HEK293T (cell line): Measurements from ENCODE around the gene CEP19.
A peak's percentile ranks its signal among the peaks of the same experiment; 100 is the strongest.

Experiments used
- ARNT ChIP-seq: fragments of 450-650 bp; IDR thresholded peaks from 2 replicates; pipeline ENCODE4 v1.6.1; 2017; ENCODE audit warnings: mild to moderate bottlenecking
- BHLHE40 ChIP-seq: fragments of 450-650 bp; IDR thresholded peaks from 2 replicates; pipeline ENCODE4 v1.6.1; 2016; ENCODE audit warnings: mild to moderate bottlenecking, moderate library complexity, borderline replicate concordance
- CTBP1 ChIP-seq: fragments of 450-650 bp; IDR thresholded peaks from 2 replicates; pipeline ENCODE4 v1.6.1; 2016; ENCODE audit warnings: borderline replicate concordance
- FOXA1 ChIP-seq: fragments of 450-650 bp; IDR thresholded peaks from 2 replicates; pipeline ENCODE4 v1.6.1; 2016; ENCODE audit warnings: mild to moderate bottlenecking
- FOXM1 ChIP-seq: fragments of 450-650 bp; IDR thresholded peaks from 2 replicates; pipeline ENCODE4 v1.6.1; 2017; ENCODE audit warnings: mild to moderate bottlenecking, borderline replicate concordance
- HDGF ChIP-seq: fragments of 450-650 bp; IDR thresholded peaks from 2 replicates; pipeline ENCODE4 v1.6.1; 2017; ENCODE audit warnings: antibody characterized with exemption, borderline replicate concordance
- L3MBTL2 ChIP-seq: fragments of 450-650 bp; conservative IDR thresholded peaks from 2 replicates; pipeline ENCODE4 v1.6.1; 2016; ENCODE audit warnings: mild to moderate bottlenecking
- LEF1 ChIP-seq: fragments of 450-650 bp; IDR thresholded peaks from 2 replicates; pipeline ENCODE4 v1.6.1; 2017; ENCODE audit warnings: mild to moderate bottlenecking, borderline replicate concordance
- SP1 ChIP-seq: fragments of 450-650 bp; IDR thresholded peaks from 2 replicates; pipeline ENCODE4 v1.6.1; 2017
- SUZ12 ChIP-seq: fragments of 450-650 bp; IDR thresholded peaks from 2 replicates; pipeline ENCODE4 v1.6.1; 2016; ENCODE audit warnings: mild to moderate bottlenecking
- TARDBP ChIP-seq: fragments of 450-650 bp; IDR thresholded peaks from 2 replicates; pipeline ENCODE4 v1.6.1; 2016
- ZNF384 ChIP-seq: fragments of 450-650 bp; IDR thresholded peaks from 2 replicates; pipeline ENCODE4 v1.6.1; 2016
- TF ChIP-seq, protein P1 (sequence below): fragments of 450-650 bp; IDR thresholded peaks from 2 replicates; pipeline ENCODE4 v1.6.1; 2016

DNA sequence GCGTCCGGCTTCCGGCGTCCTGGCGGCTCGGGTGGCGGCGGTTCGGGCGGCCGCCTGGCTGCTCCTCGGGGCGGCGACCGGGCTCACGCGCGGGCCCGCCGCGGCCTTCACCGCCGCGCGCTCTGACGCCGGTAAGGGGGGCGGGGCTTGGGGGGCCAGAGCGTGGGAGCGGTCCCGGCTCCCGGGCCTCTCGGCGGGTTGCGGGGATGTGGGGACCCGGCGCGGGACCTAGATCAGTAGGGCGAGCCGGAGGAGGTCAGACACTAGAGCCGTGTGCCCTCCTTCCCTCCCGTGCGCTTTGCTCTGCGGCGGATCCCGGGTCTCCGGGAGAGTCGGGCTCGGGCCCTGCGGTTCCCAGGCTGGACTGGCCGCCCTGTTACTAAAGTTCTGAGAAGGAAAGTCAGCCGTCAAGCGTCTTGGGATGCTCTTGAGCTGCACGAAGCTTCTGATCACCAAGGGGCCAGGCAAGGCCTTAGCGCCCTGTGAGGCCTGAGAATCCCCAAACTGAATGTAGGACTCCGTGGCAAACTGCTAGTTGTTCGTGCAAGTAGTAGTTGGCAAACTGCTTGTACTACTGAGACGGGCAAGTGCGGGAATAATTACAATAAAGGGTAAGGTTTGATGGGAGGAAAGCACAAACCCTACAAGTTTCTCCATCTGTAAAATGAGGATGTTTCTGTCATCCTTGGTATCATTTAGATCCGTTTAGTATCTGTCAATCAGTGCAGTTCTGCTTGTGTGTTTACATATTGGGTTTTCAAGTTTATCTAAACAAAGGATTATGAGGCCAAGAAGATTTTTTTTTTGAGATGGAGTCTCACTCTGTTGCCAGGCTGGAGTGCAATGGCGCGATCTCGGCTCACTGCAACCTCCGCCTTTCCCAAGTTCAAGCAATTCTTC lies 714 bp upstream of the CEP19 start:
- no peak for TF ChIP-seq TARDBP
- no peak for TF ChIP-seq SUZ12
- no peak for TF ChIP-seq BHLHE40
- no peak for TF ChIP-seq SP1
- TF ChIP-seq, protein P1, sequence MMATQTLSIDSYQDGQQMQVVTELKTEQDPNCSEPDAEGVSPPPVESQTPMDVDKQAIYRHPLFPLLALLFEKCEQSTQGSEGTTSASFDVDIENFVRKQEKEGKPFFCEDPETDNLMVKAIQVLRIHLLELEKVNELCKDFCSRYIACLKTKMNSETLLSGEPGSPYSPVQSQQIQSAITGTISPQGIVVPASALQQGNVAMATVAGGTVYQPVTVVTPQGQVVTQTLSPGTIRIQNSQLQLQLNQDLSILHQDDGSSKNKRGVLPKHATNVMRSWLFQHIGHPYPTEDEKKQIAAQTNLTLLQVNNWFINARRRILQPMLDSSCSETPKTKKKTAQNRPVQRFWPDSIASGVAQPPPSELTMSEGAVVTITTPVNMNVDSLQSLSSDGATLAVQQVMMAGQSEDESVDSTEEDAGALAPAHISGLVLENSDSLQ = peak; percentile 49; the same call in 1 of the 2 replicates
- TF ChIP-seq FOXA1 = no peak
- TF ChIP-seq FOXM1 = no peak
- TF ChIP-seq ARNT = no peak
- no peak for TF ChIP-seq HDGF
- TF ChIP-seq LEF1 = no peak
- TF ChIP-seq CTBP1 = no peak
- TF ChIP-seq ZNF384 = no peak
- TF ChIP-seq L3MBTL2 = no peak
